Mesenchymal stem cell (in vitro differentiated cells and primary cell): ENCODE results near the gene RIPK3.
A peak's percentile ranks its signal among the peaks of the same experiment; 100 is the strongest.

Source experiments
- DNase-seq: peaks from one replicate; pipeline ENCODE4 v3.0.0-alpha.2; 2013
- H2AFZ ChIP-seq: one replicate; pipeline ENCODE4 v1.6.1; 2013; ENCODE audit warnings: low read depth, mild to moderate bottlenecking, control low read depth, inconsistent platforms, low read length, moderate library complexity
- H2AK5ac ChIP-seq: 2 replicates; pipeline ENCODE4 v1.6.1; 2013; ENCODE audit warnings: low read length, moderate library complexity, mild to moderate bottlenecking, inconsistent platforms; ENCODE audit not compliant: severe bottlenecking
- H2BK120ac ChIP-seq: one replicate; pipeline ENCODE4 v1.6.1; 2013; ENCODE audit warnings: low read depth, mild to moderate bottlenecking, inconsistent platforms, low read length, moderate library complexity
- H2BK12ac ChIP-seq, 2 experiments: one replicate each; pipeline ENCODE4 v1.6.1; 2013; ENCODE audit warnings: inconsistent platforms in 2 of 2, low read length in 2 of 2, mild to moderate bottlenecking in 2 of 2, moderate library complexity in 2 of 2, control low read depth in 1 of 2
- H2BK15ac ChIP-seq: one replicate; pipeline ENCODE4 v1.6.1; 2013; ENCODE audit warnings: mild to moderate bottlenecking, low read depth, inconsistent platforms; ENCODE audit not compliant: poor library complexity, severe bottlenecking
- H2BK5ac ChIP-seq: 2 replicates; pipeline ENCODE4 v1.6.1; 2013; ENCODE audit warnings: low read depth, mild to moderate bottlenecking, low read length, control low read depth, inconsistent platforms; ENCODE audit not compliant: poor library complexity, severe bottlenecking
- H3K14ac ChIP-seq, 2 experiments: one replicate each; pipeline ENCODE4 v1.6.1; 2013; ENCODE audit warnings: inconsistent platforms in 2 of 2, low read length in 2 of 2, control low read depth in 1 of 2, mild to moderate bottlenecking in 1 of 2, moderate library complexity in 1 of 2
- H3K18ac ChIP-seq, 2 experiments: one replicate each; pipeline ENCODE4 v1.6.1; 2013; ENCODE audit warnings: inconsistent platforms in 2 of 2, low read length in 2 of 2, control low read depth in 1 of 2, low read depth in 1 of 2, mild to moderate bottlenecking in 1 of 2
- H3K23ac ChIP-seq, 2 experiments: one replicate each; pipeline ENCODE4 v1.6.1; 2013; ENCODE audit warnings: inconsistent platforms in 2 of 2, low read length in 2 of 2, mild to moderate bottlenecking in 2 of 2, moderate library complexity in 2 of 2, control low read depth in 1 of 2
- H3K27ac ChIP-seq: 2 replicates; pipeline ENCODE4 v1.5.1; 2013; ENCODE audit warnings: mild to moderate bottlenecking, moderate library complexity, low read length, control low read depth, inconsistent platforms; ENCODE audit not compliant: poor library complexity, severe bottlenecking
- H3K27me3 ChIP-seq, 2 experiments: 2 replicates each; pipeline versions ENCODE4 v1.6.1 to v1.7.0; 2013; ENCODE audit warnings: low read length in 2 of 2, mild to moderate bottlenecking in 2 of 2, moderate library complexity in 2 of 2, control low read depth in 1 of 2, inconsistent platforms in 1 of 2; ENCODE audit not compliant: control insufficient read depth in 1 of 2, insufficient read depth in 1 of 2
- H3K36me3 ChIP-seq, 2 experiments: 2 replicates each; pipeline versions ENCODE4 v1.6.1 to v1.7.0; 2013; ENCODE audit warnings: low read length in 2 of 2, control low read depth in 1 of 2, inconsistent platforms in 1 of 2, low read depth in 1 of 2, mild to moderate bottlenecking in 1 of 2; ENCODE audit not compliant: insufficient read depth in 2 of 2, control insufficient read depth in 1 of 2
- H3K4ac ChIP-seq, 2 experiments: one replicate each; pipeline ENCODE4 v1.6.1; 2013; ENCODE audit warnings: inconsistent platforms in 2 of 2, low read length in 2 of 2, mild to moderate bottlenecking in 2 of 2, moderate library complexity in 2 of 2, control low read depth in 1 of 2, low read depth in 1 of 2
- H3K4me1 ChIP-seq: 2 replicates; pipeline ENCODE4 v1.6.1; 2013; ENCODE audit warnings: low read depth, low read length, control low read depth; ENCODE audit not compliant: control insufficient read depth, insufficient read depth
- H3K4me2 ChIP-seq: 2 replicates; pipeline ENCODE4 v1.6.1; 2013; ENCODE audit warnings: low read length, mild to moderate bottlenecking, inconsistent platforms; ENCODE audit not compliant: poor library complexity, severe bottlenecking
- H3K4me3 ChIP-seq, 2 experiments: 2 replicates each; pipeline versions ENCODE4 v1.5.1 to v1.7.0; 2013; ENCODE audit warnings: low read length in 2 of 2, mild to moderate bottlenecking in 2 of 2, control low read depth in 1 of 2, low read depth in 1 of 2; ENCODE audit not compliant: insufficient read depth in 1 of 2
- H3K79me1 ChIP-seq: replicated peaks from 2 replicates; pipeline ENCODE4 v1.6.1; 2013; ENCODE audit warnings: mild to moderate bottlenecking, control low read depth, low read length, inconsistent platforms; ENCODE audit not compliant: poor library complexity, severe bottlenecking
- H3K9ac ChIP-seq: 2 replicates; pipeline ENCODE4 v1.7.0; 2013; ENCODE audit warnings: mild to moderate bottlenecking, low read length, moderate library complexity
- H3K9me3 ChIP-seq: 2 replicates; pipeline ENCODE4 v1.7.0; 2013; ENCODE audit warnings: mild to moderate bottlenecking, low read length; ENCODE audit not compliant: control insufficient read depth
- H4K8ac ChIP-seq: one replicate; pipeline ENCODE4 v1.6.1; 2013; ENCODE audit warnings: inconsistent platforms, mild to moderate bottlenecking, low read length, moderate library complexity
- H4K91ac ChIP-seq: one replicate; pipeline ENCODE4 v1.6.1; 2013; ENCODE audit warnings: mild to moderate bottlenecking, low read length, inconsistent platforms
- WGBS: methylation state at CpG from one replicate; pipeline ENCODE4 v1.1.7; 2013; ENCODE audit warnings: mixed read lengths; 5-methylcytosine and 5-hydroxymethylcytosine counted together

Gene RIPK3

GRCh38 chr14:24367514-24368211, 27.9 kb upstream of the RIPK3 start, which contains the start of gene NFATC4:
NFATC4 (plus strand) TSS chr14:24368184; CDS start chr14:24368341, 157 bp downstream.
- Histone ChIP-seq H3K27me3 (no peaks in the 10 kb centered on the region), H3K9ac (peak within 1 kb of the TSS; percentile 98), H3K4ac (peak within 1 kb of the TSS; percentile 99), H2AFZ (peak within 1 kb of the TSS; percentile 11), H2BK12ac (peak within 1 kb of the TSS; percentile 83 to 94), H2BK5ac (peak within 1 kb of the TSS; percentile 73), H2BK120ac (peak within 1 kb of the TSS; percentile 100), H4K8ac (peak within 1 kb of the TSS; percentile 99), H3K79me1 (peaks cover 12% of the 10 kb centered on the region), H3K4me2 (peak within 1 kb of the TSS; percentile 99), H3K36me3 (peaks cover 17 to 29% of the 10 kb centered on the region in 2 experiments), H2AK5ac (peak within 1 kb of the TSS; percentile 44), H3K23ac (peak within 1 kb of the TSS; percentile 54 to 90), H2BK15ac (peak within 1 kb of the TSS; percentile 99), H3K27ac (peak within 1 kb of the TSS; percentile 93), H3K4me3 (peak within 1 kb of the TSS; percentile 81 to 89), H3K14ac (peak within 1 kb of the TSS; percentile 94), H4K91ac (peak within 1 kb of the TSS; percentile 99), H3K18ac (peak within 1 kb of the TSS; percentile 96 to 98), H3K4me1 (peaks cover 33% of the 10 kb centered on the region), H3K9me3 (no peaks in the 10 kb centered on the region)
- DNase-seq: peak; percentile 98
- under 1% methylated on average over 17 of the region's 21 CpGs for WGBS

- Histone ChIP-seq H3K4me2 (peak overlapping the region; percentile 85), H2BK120ac (peak overlapping the region; percentile 100)
- WGBS: under 1% methylated on average over 12 of the region's 40 CpGs
Measured at GRCh38 chr14:24366721-24367513, 27.1 kb upstream of the RIPK3 start.

DNA sequence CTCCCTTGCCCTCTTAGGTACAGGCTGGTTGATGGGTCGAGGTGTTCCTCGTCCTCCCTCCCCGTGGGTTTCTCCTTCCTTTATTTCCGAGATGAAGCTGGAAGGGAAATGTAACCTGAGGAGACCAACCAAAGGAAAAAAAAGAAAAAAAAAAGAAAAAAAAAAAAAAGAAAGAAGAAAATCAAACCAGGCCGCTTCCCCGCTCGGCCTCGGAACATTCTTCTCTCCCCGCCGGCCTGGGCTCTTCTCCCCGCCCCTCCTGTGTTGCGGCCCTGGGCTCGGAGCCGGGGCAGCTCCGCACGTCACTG, 26.6 kb upstream of the RIPK3 start:
- Histone ChIP-seq H3K27ac (peak overlapping the region; percentile 93), H2BK12ac (peak overlapping the region in 1 of 2 experiments; percentile 92), H3K79me1 (peaks cover 11% of the 10 kb centered on the region), H4K91ac (peak overlapping the region; percentile 89), H3K4me1 (peaks cover 28% of the 10 kb centered on the region), H3K9me3 (no peaks in the 10 kb centered on the region), H3K27me3 (peaks cover 0 to 6% of the 10 kb centered on the region in 2 experiments), H3K14ac (no peak overlapping the region), H2BK15ac (peak overlapping the region; percentile 81), H3K4ac (peak overlapping the region in 1 of 2 experiments; percentile 84), H2BK120ac (peak overlapping the region; percentile 100), H2AK5ac (no peak overlapping the region), H3K9ac (peak overlapping the region; percentile 92), H2BK5ac (peak overlapping the region; percentile 73), H3K36me3 (peaks cover 12 to 16% of the 10 kb centered on the region in 2 experiments), H3K4me2 (peak overlapping the region; percentile 85), H3K23ac (no peak overlapping the region), H3K18ac (peak overlapping the region; percentile 14 to 87), H3K4me3 (peak overlapping the region; percentile 53 to 81), H4K8ac (peak overlapping the region; percentile 90), H2AFZ (no peak overlapping the region)
- no peak for DNase-seq
- 6% methylated on average over 11 of the region's 16 CpGs for WGBS

More at GRCh38 chr14:24366721-24367513, 27.1 kb upstream of the RIPK3 start:
- Histone ChIP-seq H3K14ac (peak overlapping the region in 1 of 2 experiments; percentile 65), H3K79me1 (peaks cover 12% of the 10 kb centered on the region), H3K9ac (peak overlapping the region; percentile 92), H2BK15ac (peak overlapping the region; percentile 95), H2AFZ (peak overlapping the region; percentile 6), H3K4ac (peak overlapping the region; percentile 99), H4K91ac (peak overlapping the region; percentile 99), H2AK5ac (no peak overlapping the region), H3K9me3 (no peaks in the 10 kb centered on the region), H3K36me3 (peaks cover 12 to 22% of the 10 kb centered on the region in 2 experiments), H4K8ac (peak overlapping the region; percentile 99), H3K4me1 (peaks cover 28% of the 10 kb centered on the region), H2BK12ac (peak overlapping the region; percentile 83 to 94), H3K27ac (peak overlapping the region; percentile 93), H2BK5ac (peak overlapping the region; percentile 73), H3K4me3 (peak overlapping the region; percentile 53 to 81), H3K27me3 (peaks cover 0 to 3% of the 10 kb centered on the region in 2 experiments), H3K18ac (peak overlapping the region; percentile 95 to 98), H3K23ac (peak overlapping the region in 1 of 2 experiments; percentile 79)
- DNase-seq: peak; percentile 97
